T47D (cell line): ENCODE data around the gene PDPK1.

Experiments
- DNase-seq, 2 experiments: peaks; one replicate each; pipeline versions ENCODE4 v3.0.0 to v3.0.0-alpha.2; 2011 to 2012; ENCODE audit warnings: low read depth in 1 of 2, low spot score in 1 of 2
- JUND ChIP-seq: IDR thresholded peaks from 2 replicates; pipeline ENCODE4 v1.6.1; 2012; ENCODE audit warnings: low read depth
- in situ Hi-C: cut with HindIII; loops from 2 replicates; pipeline ENCODE4 v1.10.0; 2016; ENCODE audit warnings: low sequenced_read_pairs, low pct_unique_long_range_greater_than_20kb

Gene PDPK1

GRCh38 chr16:2499454-2499853 lies 38.4 kb upstream of the PDPK1 start:
- no peak for TF ChIP-seq JUND
- DNase-seq = no peak
- in situ Hi-C loops = no loop called here

DNA sequence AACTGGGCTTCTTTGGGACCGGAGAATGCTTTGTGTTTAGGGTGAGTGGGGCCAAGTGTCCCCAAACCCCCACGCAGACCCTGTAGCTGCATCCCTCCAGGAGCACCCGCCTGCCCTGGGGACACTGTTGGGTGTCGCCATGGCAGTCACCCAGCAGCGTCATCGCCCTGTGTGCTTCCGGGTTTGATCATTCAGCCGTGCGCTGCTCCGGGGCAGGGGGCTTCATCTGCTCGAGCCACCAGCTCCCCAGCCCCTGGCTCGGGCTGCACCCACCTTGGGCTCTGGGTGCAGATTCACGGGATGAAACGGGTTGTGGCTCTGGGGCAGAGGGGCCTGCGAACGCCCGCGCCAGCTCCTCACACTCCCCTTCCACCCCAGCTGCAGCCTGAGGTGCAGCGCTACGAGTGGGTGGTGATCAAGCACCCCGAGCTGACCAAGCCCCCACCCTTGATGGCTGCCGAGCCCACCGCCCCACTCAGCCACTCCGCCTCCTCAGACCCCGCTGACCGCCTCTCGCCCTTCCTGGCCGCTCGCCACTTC lies 37.9 kb upstream of the PDPK1 start:
- TF ChIP-seq JUND = no peak
- in situ Hi-C loops = no loop called here
- no peak for DNase-seq

DNA sequence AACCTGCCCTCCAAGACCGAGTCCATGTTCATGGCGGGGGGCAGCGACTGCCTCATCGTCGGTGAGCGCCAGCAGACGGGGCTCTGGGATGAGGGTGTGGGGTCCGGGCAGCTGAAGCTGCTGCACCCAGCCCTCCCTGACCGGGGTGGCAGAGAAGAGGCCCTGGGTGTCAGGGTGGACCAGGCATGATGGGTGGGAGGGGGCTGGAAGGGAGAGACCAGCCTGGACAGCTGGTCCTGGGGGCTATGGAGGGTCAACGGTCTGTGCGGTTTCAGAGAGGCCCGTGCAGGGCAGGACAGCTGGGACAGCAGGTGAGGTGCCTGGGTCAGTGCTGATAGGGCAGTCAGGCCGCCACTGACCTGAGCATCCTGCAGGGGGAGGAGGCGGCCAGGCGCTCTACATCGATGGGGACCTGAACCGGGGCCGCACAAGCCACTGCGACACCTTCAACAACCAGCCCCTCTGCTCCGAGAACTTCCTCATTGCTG lies 37.3 kb upstream of the PDPK1 start:
- no peak for TF ChIP-seq JUND
- in situ Hi-C loops = no loop called here
- no peak for DNase-seq

DNA sequence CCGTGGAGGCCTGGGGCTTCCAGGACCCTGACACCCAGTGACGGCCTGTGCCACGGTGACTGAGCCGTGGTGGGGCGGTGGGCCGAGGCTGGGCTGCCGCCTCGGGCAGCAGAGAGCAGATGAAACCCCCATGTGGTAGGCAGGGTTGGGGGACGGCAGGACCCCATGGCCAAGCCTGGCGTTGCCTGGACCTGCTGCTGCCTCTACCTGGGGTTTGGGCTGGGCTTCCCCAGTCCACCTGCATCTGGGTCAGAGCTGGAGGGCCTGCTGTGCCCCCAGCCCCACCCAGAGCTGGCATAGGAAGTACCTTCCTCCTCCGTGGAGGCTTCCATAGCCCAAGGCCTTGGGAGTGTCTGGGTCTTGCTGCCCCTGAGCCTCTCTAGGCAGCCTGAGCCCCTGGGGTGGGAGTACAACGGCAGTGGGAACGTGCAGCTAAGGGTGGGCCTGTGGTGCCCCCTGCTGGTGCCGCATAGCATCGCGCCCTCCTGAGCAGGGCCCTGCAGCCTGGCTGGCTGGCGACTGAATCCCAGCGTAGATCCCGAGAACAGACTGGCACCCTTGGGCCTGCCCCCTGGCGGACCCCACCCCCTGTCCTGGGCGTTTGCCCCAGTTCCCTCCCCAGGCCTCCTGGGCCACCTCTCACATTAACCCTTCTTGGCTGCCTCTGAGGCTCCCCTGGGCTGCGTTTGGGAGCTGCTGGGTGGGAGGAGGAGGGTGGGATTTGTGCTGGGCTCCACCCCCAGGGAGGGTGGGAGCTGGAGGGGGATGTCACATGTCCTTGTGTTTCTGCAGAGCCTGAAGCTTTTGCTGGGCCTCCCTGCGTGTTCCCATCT lies 36.7 kb upstream of the PDPK1 start:
- no peak for TF ChIP-seq JUND
- in situ Hi-C loops = no loop called here
- DNase-seq = peak; percentile 79 to 84

DNA sequence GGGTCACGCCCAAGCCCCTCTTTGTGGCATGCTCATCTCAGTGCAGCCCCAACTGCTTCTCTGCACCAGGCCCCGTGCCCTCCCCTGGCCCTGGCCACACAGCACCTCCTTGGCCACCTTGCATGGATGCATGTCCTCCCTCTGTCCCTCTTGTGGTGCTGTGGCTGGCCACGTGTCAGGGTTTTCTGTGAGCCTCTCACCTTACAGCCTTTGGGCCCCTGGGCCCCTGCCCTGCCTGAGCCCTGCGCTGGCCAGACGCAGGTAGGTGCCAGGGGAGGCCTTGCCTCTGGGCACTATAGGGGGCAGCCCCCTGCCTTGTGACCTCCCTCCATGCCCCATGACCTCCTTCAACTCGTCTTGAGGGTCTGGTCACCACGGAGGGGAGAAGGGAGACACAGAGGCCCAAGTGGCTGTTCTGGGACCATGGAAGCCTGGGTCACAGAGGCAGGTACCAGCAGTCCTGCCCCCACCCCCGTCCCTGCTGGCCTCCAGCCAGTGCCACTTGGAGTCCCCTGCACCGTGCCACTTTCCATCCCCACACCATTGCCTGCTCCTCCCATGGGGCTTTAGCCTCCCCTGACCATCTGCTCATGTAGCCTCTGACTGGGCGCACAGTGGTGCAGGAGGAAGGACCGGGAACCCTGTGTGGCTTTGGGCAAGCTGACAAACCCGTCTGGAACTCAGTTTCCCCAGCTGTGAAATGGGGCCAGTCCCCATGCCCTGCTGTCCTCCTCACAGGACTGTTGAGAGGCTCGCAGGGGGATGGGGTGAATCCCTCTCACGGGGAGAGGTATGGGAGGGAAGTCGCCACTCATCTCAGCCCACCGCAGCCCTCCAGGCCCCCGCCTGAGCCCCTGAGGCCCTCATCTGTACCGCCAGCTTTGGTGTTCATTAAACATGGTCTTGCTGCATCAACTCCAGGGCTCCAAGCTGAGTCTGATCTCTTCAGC lies 35.6 kb upstream of the PDPK1 start:
- in situ Hi-C loops = no loop called here
- no peak for DNase-seq
- no peak for TF ChIP-seq JUND

DNA sequence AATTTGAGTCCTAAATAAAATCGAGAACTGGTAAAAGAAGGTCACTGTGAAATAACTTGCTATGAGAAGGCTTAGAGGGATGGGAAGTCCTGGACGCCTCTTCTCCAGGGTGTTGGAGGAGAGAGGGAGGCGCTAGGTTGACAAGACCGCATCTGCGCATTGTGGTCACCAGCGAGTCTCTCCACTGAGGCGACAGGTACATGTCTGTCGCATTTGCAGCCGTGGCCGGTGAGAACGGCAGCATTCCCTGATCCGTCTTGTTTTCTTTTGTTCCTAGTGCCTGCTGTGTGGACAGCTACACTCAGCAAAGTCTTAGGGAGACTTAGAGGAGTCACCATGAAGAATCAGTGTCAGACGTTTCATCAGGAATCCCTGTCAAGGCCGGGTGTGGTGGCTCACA lies 32.1 kb upstream of the PDPK1 start:
- in situ Hi-C loops = no loop called here
- no peak for TF ChIP-seq JUND
- DNase-seq = no peak

GRCh38 chr16:2507052-2507659 lies 30.7 kb upstream of the PDPK1 start:
- DNase-seq = no peak
- in situ Hi-C loops = no loop called here
- TF ChIP-seq JUND = no peak

DNA sequence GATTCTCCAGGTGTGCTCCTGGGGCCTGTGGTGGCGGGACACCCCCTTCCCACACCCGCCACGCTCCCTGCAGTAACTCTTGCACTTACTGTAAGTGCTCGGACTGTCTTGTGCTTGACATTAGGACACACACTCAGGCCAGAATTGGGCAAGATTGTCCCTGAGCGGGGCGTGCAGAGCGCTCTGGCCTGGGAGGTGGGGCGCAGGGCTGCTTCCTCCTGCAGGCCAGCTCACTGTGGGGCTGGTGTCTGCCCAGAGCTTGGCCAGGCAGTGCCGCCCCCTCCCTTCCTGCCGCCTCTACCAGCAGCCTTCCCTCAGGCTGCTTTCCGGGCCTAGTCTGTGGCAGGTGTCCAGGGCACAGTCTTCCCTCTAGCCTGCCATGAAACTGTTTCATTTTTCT lies 30.2 kb upstream of the PDPK1 start:
- in situ Hi-C loops = no loop called here
- TF ChIP-seq JUND = no peak
- DNase-seq = no peak

DNA sequence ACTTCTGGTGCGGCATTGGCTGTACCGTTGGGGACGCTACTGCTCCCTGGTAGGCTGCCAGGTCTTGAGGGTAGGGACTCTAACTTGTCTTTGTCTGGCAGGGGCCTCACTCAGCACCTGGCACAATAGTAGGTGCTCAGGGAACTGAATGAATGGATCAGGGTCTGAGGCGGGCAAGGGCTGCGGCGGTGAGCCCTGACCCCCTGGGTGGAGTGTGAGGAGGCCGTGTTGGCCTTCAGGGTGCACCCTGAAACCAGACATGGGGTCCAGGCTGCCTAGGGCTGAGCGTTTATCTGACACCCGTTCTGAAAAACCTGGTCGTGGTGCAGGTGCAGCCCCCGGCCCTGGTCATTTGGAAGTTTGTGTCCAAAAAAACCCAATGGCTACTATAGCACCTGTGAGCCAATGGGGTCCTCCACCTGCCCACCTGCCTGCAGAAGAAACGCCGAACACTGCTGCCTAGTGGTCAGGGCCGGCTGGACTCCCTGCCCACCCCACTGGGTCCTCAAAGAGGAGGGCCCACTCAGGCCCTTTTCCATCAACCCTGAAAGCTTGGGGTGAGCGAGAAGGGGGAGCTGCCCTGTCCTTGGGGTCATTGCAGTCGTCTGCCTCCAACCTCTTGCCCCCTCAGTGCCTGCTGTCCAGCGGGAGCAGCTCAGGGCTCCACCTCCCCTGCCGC lies 29.0 kb upstream of the PDPK1 start:
- DNase-seq = no peak
- no peak for TF ChIP-seq JUND
- in situ Hi-C loops = no loop called here

GRCh38 chr16:2511128-2511800 lies 26.6 kb upstream of the PDPK1 start:
- DNase-seq = no peak
- in situ Hi-C loops = no loop called here
- no peak for TF ChIP-seq JUND

- in situ Hi-C loops = no loop called here
- no peak for TF ChIP-seq JUND
- DNase-seq = no peak
These were observed 25.7 kb upstream of the PDPK1 start for GRCh38 chr16:2511996-2512734.
